Measurements from ENCODE around the gene CIB1.
"Not testable (repeated sequence)": the region's sequence is repeated elsewhere in the genome, so short reads cannot be mapped to it uniquely, and the experiment has no call there.

Gene CIB1

DNA sequence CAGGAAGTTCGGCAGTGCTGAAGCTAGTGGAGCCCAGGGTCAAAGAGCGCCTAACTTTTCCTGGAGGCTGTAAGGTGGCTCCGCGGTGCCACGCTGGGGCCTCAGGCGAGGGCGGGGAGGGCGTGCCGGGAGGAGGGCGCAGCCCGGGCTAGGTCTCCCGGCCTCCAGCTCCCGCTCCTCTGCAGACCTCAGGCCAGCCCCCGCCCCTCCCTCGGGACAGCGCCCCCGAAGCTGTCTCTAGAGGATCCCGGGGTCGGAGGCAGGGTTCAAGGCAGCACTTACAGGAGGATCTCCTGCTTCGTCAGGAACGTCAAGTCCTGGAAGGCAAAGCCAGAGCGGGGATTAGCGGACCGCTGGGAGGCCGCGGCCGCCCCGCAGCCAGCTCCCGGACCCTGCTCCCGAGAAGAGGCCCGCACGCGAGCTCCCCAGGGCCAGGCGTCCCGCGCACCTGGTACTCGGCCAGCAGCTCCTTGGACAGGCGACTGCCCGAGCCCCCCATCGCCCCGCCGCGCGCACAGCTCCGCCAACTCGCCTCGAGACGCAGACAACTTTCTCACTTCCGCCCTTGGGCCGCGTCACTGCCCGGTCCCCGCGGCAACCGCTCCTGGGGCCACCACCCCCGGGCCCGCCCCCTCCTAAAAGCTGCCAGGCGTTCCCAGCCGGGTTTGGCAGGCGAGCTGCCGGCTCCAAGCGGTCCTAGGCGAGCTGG is at the start of gene CIB1:
Gene CIB1, minus strand, starts transcription at position 555 of the 709 bp plus-strand sequence. Its CDS starts 56 bp downstream, at position 499.
- DNase-seq: peak; percentile 66

DNA sequence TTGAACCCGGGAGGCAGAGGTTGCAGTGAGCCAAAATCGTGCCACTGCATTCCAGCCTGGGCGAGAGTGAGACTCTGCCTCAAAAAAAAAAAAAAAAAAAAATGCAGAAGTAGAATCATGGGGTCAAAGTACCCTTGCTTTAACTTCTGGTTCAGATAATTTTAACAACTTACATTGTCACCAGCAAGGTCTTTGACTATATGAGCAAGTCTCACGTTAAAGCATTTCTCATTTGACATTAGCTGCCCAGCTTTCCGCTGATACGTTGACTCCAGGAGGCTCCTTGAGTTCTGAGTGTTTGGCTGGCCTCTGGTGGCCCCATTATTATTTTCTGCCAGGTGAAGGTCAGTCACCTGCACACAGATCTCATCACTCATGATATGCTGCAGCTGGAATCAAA is 47.9 kb upstream of the CIB1 start:
- not testable (repeated sequence) for DNase-seq

DNA sequence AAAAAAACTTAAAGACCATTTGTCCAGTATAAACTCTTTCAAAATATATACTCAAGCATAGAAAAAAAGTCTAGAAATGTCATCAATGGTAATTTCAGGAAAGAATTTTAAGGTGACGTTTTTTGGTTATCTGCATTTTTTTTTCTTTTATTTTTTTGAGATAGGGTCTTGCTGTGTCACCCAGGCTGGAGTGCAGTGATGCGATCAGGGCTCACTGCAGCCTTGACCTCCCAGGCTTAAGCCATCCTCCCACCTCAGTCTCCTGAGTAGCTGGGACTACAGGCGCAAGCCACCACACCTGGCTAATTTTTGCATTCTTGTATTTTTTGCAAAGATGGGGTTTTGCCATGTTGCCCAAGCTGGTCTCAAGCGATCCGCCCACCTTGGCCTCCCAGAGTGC is 47.0 kb upstream of the CIB1 start:
- DNase-seq: not testable (repeated sequence)

DNA sequence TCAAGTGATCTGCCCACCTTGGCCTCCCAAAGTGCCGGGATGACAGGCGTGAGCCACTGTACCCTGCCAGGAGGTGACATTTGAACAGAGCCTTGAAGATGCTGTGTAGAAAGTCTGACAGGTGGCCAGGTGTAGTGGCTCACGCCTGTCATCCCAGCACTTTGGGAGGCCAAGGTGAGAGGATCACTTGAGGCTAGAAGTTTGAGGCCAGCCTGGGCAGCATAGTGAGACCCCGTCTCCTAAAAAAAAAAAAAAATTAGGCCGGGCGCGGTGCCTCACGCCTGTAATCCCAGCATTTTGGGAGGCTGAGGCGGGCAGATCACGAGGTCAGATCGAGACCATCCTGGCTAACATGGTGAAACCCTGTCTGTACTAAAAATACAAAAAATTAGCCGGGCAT is 44.7 kb upstream of the CIB1 start:
- DNase-seq: not testable (repeated sequence)

DNA sequence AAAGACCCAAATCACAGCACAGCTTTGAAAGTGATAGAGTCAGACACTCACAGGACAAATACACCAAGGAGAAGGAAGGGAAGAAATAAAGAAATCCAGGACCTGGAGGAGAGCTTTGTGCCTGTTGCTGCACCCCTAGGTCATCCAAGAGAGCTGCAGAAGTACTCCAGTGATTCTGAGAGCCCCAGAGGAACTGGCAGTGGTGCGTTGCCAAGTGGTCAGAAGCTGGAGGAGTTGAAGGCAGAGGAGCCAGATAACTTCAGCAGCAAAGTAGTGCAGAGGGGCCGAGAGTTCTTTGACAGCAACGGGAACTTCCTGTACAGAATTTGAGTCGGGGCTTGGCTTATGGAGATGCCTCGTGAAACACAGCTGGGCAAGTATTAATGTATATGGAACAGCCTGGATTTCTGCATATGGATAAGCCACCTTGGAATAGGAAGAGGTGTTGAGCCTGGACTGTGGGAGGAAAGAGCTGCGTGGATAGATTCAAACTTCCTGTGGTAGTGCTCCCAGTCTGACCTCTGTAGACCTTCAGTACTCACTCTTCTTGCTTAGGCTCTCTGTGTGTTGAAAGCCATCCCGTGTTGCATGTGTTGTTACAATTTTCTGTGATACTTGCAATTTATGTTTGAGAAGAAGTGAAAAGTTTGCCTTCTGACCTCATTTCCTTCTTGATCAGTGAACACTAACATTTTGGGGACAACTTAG is 37.9 kb upstream of the CIB1 start:
- no peak for DNase-seq

DNA sequence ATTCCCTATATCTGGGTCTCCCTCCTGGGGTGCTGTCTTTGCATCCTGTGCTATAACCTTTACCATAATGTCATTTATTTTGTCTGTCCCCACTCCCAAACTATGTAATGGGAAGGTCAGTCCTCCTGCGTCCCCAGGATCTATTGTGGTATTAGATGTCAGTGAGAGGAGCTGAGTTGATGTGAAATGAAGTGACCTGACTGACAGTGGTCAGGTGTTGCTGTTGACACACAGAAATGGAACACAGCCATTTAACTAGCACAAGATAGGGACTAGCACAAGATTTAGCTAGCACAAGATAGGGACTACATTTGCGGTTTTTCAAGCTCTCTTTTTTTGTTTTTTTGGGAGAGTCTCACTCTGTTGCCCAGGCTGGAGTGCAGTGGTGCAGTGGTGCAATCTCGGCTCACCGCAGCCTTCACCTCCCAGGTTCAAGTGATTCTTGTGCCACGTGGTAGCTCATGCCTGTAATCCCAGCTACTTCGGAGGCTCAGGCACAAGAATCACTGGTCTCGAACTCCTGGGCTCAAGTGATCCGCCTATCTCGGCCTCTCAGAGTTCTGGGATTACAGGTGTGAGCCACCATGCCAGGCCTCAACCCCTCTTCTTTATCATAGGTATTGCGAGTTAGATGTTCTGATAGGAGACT is 36.9 kb upstream of the CIB1 start:
- DNase-seq: no peak

DNA sequence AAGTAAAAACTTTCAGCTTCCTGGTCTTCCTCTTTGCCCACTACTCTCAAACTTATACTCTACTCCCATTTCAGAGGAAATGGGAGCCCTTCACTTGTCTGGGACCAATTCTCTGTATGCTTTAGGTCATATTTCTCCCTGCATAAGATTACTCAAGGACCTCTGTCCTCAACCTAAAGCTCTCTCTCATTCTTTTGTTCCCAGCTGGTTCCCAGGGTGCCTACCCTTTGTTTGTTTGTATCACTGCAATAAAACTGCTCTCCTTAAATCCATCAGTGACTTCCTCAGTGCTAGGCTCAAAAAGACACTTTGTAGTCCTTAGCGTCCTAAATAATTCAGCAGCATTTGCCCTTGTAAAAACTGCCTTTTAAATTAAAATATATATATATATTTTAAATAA is 34.7 kb upstream of the CIB1 start:
- no peak for DNase-seq

DNA sequence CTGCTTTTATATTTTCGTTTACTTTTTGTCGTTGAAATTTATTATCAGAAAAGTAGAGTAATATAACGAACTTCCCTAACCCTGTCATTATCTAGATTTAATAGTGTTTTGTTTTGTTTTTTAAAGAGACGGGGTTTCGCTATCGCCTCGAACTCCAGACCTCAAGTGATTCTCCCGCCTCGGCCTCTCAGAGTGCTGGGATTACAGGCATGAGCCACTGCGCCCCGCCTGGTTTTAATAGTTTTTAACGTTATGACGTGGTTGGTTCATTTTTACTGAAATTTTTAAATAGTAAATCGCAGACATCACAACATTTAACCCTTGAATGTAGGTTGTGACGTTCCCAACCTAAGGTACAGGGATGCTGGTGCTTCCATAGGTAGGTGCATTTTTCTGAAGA is 32.7 kb upstream of the CIB1 start:
- no peak for DNase-seq

DNA sequence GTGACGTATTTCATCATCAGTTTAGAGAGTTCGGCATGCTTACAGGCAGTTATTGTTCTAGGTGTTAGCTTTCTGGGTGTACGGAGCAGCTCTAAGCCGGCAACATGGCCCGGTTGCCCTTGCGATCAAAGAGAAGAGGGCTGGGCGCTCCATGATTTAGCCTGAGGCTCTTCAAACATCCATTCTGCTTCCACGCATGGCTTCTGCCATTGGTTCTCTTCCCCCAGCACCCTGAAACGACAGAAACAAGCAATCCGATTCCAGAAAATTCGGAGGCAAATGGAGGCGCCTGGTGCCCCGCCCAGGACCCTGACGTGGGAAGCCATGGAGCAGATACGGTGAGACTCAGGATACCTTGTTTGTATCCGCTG is 32.3 kb upstream of the CIB1 start:
- DNase-seq: no peak

DNA sequence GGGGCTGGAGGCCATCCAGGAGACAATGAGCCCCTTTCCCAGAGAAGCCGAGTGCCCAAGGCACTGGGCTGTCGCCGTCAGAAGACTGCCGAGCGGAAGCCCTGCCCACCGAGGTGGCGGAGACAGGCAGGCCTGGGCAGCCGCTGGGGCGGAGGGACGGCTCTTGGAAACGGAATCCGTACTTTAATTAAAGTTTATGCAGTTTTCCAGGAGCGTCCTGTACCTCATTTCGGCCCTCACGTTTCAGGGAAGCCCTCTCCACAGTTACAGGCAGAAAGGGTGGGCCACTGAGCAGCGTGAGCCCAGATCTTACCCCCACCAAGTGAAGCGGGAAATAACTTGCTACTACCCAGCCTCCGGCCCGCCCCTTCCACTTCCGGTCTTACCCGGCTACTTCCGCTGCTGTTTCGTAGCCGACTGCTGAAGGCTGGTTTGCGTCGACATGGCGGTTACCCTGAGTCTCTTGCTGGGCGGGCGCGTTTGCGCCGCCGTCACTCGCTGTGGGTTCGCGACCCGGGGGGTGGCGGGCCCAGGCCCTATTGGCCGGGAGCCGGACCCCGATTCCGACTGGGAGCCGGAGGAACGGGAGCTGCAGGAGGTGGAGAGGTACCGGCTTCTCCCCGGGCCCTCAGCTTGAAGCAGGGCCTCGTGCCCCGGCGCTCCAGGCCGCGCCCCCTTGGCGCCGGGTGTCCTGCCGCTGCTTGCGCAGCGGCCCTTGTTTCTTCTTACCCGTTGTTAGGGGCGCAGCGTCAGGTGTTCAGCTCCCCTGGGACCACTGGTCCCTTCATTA is 31.7 kb upstream of the CIB1 start, which contains the start of gene NGRN:
Gene NGRN, plus strand, starts transcription at position 402 of the 790 bp plus-strand sequence. Its CDS starts 41 bp downstream, at position 443.
- DNase-seq: peak; percentile 48

DNA sequence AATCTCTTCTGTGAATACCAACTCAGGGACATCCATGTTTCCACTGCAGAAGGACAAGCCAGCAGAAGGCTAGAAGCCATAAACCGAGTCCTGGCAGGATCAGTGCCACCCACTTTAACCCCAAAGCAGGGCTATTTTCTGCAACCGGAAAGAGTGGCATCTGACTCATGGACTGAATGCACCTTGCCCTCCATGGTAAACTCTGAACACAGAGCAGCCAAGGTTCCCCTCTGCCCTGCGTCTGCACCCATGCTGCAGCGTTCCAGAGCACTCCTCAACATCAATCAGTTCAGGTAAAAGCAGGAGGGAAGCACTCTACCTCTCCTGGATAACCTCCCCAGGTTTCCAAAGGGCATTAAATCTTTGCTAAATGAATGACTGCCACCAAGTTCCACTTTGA is 30.9 kb upstream of the CIB1 start:
- DNase-seq: no peak

DNA sequence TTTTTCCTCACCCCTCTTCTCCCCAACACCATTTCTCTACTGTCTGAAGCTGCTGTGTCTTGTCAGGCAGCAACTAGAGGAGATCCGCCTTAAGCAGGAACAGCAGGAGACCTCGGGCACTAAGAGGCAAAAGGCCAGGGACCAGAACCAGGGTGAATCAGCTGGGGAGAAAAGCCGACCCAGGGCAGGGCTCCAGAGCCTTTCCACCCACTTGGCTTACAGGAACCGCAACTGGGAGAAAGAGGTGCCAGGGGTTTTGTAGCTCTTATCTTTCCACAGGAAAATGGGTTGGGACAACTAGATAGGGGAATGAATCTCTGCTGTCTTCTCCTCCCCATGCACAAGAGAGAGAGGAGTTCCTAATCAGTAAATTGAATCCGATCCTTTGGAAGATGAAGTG is 28.7 kb upstream of the CIB1 start:
- no peak for DNase-seq

DNA sequence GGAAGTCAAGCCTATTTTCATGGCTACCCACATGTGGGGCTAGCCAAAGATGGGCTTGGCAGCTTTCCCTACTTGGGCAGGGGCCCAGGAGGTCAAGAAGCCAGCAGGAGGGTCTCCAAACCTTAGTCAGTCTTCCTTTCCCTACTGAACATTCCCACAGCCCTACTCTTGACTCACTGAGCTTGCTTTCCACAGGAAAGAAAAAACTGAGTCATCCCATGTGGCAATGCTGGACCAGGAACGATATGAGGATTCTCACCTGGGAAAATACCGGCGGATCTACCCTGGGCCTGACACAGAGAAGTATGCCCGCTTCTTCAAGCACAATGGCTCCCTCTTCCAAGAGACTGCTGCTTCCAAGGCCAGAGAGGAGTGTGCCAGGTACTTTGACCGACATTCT is 28.1 kb upstream of the CIB1 start:
- DNase-seq: no peak

DNA sequence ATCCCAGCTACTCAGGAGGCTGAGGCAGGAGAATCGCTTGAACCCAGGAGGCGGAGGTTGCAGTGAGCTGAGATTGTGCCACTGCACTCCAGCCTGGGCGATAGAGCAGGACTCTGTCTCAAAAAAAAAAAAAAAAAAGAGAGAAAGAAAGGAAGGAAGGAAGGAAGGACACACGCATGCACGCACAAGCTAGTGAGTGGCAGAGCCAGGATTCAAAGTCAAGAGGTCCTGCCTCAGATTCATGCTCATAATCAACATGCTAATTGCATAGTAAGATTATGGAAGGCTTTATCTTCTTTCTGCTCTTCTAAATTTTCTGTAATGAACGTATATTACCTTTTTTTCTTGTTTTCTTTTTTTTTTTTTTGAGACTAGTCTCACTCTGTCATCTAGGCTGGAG is 27.0 kb upstream of the CIB1 start:
- not testable (repeated sequence) for DNase-seq

DNA sequence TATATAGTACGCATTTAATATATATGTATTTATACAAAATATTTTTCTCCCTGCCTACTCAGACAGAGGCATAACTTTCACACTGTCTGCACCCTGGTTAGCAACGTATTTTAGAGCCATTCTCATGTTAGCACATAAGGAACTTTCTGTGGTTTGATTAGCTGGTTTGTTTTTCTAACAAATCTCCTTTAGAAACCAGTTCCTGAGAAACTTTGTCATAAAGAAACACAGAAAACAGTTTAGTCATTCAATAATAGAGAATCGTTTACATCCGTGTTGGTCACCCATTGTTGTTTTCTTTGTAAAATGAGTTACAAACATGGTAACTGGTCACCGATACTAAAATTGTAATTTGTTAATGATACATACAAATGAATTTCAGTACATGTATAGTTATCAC is 25.8 kb upstream of the CIB1 start:
- DNase-seq: no peak

DNA sequence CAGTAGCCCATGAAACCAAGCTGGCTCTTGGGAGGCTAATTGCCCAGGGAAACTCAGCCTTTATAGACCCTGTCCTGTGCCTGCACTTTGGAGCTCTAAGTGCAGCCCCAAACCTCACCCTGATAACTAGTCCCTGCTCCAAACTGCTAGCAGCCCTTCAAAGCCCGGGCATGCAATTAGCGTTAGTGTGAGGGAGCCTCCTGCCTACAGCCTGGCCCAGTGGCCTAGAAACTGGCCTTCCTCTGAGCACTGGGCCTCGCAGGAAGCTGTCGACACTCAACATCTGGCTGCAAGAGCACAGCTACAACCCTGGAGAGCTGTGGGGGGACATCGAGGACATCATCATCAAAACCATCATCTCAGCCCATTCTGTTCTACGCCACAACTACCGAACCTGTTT is 24.0 kb upstream of the CIB1 start:
- no peak for DNase-seq

DNA sequence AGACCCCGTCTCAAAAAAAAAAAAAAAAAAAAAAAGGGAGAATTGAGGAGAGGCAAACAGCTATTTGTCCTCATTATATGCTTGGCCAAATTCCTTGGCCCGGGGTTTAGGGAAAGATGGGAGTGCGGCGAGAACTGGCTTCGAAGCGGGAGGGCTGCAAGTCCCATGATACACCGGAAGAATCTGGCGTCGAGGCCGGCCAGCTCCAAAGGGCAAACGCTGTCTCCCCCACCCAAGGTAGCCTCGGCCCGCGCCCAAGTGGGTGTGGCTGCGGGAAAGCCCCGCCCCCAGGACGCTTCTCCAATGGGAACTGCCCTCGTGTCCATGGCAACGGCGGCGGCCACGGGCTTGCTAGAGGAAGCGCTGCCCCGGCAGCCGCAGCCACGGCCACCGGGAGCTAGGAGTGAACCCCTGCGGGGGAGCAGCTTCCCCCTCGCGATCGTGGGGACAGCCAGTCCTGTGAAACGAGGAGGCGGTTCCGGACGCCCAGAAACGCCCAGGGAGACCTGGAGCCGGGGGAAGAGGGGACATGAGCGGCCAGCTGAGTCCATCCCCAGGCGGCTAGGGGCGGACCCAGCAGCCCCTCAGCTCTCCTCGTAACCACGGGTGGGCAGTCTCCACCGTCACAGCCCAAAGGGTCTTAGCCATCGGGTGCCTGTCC is 15.6 kb upstream of the CIB1 start, which contains the start of gene TTLL13:
Gene TTLL13, plus strand, starts transcription at position 354 of the 661 bp plus-strand sequence. CDS start 1,075 bp downstream, outside the sequence.
- no peak for DNase-seq

DNA sequence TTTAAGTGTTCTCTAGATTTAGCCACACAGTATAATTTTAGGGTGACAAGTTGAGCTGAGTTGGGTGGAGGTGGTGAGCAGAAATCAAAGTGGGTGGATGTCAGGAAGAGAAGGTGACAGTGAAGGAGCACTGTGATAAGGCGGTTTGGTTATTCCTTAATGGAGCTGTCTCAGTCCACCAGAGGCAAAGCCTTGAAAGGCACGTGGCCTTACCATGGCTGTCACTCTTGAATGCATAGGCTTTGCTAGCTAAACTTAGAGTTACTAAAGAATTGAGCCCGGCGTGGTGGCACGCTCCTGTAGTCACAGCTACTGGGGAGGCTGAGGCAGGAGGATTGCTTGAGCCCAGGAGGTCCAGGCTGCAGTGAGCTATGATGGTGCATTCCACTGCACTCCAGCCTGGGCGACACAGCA is 15.1 kb upstream of the CIB1 start:
- no peak for DNase-seq

DNA sequence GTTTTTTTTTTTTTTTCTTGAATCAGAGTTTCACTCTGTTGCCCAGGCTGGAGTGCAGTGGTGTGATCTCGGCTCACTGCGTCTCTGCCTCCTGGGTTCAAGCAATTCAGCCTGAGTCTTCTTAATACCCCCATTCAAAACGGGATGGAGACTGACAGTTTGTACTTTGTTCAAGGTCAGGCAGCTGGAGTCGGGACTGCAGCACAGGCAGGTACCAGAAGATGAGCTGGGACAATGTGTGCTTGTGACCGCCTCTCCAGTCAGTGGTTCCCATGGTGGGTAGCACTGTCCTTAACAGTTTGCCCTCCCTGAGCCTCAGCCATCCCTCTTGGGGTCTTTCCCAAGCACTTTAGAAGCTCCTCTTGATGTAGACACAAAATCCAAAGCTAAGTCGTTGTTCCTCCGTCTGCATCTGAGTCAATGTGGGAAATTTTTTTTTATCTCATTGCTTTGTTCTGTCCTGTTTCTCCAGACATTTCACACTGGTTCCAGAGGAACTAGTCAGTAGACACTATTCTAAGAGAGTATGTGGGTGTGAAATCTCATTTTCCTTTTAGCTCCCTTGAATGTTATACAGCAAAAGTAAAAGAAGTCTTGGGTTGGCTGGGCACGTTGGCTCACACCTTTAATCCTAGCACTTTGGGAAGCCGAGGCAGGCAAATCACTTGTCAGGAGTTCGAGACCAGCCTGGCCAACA is 10.3 kb upstream of the CIB1 start:
- no peak for DNase-seq

DNA sequence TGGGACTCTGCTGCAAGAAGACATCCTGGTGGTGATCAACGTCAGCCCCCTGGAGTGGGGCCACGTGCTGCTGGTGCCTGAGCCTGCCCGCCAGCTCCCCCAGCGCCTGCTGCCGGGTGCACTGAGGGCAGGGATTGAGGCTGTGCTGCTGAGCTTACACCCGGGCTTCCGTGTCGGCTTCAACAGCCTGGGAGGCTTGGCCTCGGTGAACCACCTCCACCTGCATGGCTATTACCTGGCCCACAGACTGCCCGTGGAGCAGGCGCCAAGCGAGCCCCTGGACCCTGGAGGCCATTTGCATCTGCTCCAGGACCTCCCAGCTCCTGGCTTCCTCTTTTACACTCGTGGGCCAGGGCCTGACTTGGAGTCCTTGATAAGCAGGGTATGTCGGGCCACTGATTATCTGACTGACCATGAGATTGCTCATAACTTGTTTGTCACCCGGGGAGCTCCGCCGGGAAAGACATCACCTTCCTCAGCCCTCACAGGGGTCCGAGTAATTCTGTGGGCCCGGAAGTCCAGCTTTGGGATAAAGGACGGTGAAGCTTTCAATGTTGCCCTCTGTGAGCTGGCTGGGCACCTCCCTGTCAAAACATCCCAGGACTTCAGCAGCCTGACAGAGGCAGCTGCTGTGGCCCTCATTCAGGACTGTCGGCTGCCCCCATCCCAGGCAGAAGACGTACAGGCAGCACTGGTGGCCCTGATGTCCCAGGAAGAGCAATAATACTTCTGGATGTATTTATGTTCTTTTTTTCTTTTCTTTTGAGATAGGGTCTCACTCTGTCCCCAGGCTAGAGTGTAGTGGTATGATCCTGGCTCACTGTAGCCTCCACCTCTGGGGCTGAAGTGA is 7.8 kb upstream of the CIB1 start:
- no peak for DNase-seq

DNA sequence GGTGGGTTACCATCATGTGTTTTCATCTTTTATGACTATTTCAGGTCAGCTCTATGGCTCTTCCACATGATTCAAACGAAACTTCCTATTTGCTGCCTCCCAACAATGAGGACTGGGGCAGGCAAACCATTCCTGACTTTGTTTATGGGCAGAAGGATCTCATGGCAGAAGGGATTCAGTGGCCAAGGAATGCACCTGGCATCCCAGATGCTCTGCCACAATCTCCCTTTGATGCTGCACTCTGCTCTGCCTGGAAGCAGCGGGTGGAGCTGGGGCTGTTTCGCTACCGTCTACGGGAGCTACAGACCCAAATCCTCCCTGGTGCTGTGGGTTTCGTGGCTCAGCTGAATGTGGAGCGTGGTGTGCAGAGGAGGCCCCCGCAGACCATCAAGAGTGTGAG is 7.1 kb upstream of the CIB1 start:
- DNase-seq: no peak

Data from SIG-M5 (cell line).